ENCODE results near the gene RS1.

RS1 gene

GRCh38 chrX:18591834-18592233, 80.1 kb downstream of the RS1 start:
- DNase-seq, result no peak

All from NCI-H2171 treated with DMSO at 0.1 percent for 48 hours (cell line).